Hypothalamus (tissue), 51 donors: ENCODE results near the gene SH3RF3.

Experiments used
- DNase-seq, 51 donors: peaks; one replicate each; lab custom pipeline; 2025; lab: John Stamatoyannopoulos, UW

Gene SH3RF3

DNA sequence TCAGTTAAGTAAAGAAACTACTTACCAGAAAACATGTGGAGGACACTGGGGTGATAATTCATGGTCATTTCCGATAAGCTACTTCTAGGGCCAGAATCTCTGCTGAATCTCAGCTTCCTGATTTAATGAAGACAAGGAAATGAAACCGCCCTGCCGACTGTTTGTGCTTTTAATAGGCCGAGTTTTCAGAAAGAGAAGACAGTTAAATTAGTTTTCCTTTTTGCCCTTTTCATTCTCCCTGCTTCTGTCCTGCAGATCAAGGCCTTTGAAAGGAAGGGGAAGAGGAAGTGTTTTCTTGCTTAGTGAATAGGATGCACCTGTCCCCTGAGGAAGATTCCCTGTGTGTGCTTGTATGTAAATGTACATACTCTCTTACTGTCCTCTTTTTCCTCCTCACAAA, 126.6 kb downstream of the SH3RF3 start:
- DNase-seq, result no peak

DNA sequence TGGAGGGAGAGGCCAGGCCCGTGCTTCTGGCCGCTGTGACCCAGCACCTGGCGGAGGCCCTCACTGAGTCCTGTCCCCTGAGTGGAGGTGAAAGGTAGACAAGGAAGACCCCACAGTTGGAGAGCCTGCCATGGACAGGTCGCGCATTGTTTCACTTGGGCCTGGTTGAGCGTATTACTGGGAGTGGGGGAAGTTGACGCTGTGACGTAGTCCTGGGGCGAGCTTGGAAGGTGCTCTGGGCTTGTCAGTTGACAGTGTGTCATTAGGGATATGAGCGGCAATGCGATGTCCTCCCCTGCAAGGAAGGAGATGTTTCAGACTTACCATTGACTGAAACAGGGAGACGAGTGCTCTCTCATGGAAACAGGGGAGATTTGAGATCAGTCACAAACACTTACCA, 127.1 kb downstream of the SH3RF3 start:
- DNase-seq, result no peak

DNA sequence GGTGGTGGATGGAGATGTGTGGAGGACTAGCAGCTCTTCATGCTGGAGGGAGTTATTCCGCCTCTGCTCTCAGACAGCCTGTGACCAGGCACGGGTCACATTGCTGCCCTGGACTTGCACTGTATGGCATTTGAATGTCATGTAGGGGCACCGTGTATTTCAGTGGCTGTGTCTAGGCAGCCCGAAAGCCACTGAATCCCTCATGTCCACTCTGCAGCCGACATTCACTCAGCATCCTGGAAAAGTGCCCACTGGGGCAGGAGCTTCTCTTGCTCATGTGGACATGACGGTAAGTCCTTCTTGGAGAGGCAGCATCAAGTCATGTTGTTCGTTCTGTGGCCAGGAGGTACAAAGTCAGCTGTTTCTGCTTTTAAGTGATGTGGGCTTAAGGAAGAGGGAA, 127.9 kb downstream of the SH3RF3 start:
- no peak for DNase-seq

DNA sequence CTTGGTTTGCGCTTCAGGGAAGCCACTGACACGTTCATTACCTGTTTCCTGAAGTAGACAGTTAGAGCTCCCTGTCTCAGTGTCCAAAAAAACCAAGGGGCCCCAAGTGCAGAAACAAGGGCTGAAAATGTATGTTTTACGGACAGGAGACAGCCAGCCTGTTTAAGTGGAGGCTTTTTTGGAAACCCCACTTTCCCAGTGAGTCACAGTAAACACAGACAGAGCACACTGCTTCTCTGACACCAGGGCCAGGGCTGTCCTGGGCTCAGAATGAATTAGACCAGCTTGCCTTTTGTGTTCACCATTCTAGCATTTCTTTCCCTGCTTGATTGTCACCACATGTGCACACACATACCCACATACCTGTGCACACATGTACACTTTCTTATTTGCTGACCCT, 128.6 kb downstream of the SH3RF3 start:
- no peak for DNase-seq

DNA sequence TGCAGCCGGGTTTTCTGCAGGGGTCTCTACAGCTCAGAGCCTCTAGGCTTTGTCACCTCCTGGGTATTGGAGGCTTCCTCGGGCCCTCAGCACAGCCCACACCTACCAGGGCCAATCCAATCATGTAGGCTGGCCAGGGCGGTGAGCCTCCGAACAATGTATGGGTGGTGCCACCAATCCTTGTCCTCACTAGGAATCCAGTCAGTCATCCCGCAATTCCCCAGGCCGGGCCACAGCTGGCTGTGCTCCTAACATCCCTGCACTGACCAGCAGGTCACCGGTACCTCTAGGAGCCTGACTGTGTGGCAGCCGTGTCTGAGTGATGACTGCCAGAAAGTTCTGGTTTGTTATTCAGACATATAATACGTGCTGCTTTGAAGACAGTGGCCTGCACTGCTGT, 129.4 kb downstream of the SH3RF3 start:
- DNase-seq, result no peak

DNA sequence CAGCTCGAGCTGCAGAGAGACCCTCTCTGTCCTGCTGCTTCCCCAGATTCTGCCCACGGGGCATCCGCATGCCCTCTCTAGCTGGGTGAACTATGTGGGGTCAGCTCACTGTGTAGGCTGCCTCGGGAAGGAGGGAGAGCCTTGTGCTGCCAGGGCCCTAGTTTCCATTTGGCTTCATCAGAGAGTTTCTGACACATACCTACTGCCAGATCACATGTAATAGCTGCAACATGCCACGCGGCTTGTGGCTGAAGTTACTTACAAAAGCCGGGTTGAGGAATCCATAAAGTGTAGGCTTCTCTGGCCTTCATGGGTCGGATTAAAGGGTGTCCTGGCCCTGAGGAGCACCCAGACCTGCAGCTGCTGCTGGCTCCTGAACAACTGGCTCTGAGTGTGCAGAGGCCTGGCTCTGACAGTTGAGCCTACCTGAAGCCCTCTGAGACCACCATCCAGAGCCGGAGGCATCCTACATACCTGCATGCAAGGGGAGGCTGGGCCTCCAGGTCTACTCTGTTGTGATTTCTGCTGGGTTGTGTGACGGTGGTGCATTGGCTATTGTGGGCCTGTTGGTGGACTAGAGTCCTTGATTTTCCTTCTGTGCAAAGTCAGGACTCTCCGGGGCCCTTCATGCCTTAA, 130.0 kb downstream of the SH3RF3 start:
- DNase-seq, result no peak

DNA sequence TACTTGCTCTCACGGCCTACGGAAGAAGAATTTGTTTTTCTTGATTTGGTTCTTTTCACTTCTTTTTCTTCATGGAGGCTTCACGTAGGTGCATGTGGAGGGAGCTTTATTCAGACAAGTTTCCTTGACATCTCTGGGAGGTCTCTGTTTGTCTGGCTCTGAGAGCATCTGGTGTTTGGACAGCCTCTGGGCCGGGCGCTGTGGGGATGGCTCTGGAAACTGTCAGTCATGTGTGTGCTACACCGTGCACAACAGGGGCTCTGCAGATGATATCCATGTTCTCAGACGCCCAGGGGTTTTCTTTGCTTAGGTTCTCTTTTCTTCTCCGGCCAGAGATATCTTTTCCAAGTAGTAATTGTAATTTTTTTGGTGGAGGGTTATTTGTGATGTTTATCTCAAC, 130.7 kb downstream of the SH3RF3 start:
- no peak for DNase-seq

DNA sequence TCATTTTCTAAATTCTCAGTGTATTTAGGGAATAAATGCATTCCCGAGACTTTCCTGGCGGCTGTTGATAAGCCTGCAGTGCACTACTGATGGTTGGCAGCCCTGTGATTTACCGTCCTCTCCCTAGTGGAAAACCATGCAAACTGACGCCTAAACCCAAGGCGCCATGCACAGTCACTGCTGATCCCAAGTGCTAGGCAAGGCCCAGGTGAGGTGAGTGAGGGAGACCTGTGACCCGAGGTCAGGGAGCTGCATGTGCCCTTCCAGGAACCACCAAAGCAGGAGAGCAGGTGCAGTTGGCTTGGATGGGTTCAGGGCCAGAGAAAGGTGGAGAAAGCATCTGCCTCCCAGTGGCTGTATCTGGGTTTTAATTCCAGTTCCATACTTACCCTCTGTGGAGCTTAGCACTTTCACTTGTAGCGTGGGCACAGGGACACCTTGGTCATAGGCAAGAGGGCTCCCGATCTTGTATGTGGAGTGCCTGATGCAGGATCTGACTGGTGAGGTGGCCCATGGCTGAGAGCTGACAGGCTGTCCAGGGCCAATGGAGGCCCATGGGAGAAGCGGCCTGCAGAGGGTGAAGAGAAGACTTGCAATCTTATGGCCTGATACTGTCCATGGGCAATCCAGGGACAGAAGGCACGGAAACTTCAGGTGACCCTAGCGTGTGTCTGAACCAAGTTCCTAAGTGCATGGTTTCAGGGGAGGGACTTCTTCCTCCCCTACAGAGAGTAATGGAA, 131.3 kb downstream of the SH3RF3 start:
- DNase-seq, result no peak

DNA sequence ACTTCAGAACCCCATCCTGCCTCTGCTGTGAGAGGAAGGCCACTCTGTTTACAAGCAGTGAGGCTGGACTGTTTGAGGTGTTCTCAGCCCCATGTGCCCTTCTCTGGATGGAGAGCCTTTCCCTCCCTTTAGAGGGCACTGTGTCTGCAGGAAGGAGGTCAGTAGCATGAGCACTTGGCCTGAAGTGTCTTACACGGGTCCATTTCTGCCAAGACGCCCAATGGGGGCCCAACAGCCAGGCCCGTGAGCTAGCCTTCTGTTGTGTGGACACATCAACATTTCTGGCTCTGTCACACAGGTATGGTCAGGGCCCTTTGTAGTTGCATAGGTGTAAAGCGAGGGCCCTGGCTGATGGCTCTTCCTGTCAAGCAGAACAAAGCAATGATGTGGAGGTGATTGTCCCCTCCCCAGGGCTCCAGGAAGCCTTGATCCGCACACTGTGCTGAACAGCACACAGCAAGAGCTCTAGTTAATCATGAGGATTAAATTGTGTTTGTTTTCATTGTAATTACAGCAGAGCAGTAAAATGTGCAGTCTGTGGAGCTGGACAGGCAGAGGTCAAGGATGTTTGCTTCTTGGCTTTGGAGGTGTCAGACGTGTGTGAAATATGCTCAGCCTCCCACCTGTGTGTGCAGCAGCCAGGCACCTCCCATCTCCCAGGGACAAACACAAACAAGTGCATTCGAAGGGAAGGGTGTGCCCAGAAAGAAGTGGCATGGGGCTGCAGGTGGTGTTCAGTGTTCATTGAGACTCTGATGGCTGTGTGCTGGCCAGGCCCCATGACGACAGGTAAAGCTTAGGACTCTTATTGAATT, 132.1 kb downstream of the SH3RF3 start:
- no peak for DNase-seq

DNA sequence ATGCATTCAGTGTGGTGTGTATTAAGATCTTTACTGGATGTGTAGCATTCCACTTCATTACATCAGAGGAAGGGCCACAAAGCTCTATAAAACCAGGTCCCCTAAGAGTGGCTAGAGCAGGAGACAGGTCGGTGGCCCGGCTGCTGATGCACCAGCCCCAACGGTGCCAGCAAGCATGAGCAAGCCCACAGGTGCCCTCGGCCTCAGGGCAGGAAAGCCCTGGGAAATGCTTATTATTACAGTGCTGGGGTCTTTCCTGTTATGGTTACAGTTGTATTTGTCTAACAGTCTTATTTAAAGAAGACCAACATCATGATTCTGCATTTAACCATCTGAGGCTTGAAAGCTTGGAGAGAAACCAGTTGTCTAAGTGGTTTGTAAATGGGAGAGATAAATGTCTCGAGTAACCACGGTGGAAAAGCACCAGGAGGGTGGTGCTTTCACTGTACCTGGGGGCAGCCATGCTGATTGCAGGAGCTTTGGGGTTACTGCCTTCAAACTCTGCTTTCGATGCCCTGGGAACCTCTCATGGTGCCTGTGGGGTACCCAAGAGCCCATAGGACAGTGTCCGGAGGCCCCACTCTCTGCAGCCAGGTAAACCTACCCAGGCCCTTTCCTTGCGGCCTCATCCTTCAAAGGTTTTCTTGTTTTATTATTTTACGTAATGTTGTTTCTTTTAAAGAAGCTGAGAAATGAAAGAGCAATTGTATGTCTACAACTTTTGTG, 133.1 kb downstream of the SH3RF3 start:
- DNase-seq, result no peak

DNA sequence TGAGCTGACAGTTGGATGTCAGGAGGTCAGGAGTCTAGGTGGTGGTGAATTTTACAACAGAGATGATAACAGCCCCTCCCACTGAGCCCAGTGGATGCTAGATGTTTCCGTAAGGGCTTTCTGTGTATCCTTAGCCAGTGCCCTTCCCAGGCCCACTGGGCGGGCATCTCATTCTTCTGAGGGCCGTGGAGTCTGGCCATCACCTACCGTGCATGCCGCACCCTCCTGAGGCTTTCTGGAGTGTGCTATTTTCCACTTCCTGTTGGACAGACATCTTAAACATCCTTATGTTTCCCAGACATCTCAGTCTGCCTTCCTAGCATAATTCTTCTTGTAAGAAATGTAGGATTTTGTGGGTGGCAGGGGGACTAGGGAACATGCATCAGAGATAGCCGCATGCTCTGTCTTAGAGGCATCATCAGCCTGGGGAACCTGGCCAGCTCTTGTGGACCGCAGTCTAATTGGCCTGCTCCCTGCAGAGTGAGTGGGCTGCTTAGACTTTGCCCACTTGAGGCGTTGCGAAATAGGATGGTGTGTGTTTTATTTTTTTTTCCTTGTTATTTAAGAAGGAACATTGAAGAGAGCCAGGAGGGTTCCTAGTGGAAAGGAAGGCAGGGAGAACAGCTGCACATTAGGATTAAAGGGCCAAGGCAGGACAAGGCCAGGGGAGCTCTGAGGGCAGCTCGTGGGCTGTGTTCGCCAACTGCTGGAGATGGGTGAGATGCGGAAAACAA, 135.8 kb downstream of the SH3RF3 start:
- DNase-seq, result no peak

DNA sequence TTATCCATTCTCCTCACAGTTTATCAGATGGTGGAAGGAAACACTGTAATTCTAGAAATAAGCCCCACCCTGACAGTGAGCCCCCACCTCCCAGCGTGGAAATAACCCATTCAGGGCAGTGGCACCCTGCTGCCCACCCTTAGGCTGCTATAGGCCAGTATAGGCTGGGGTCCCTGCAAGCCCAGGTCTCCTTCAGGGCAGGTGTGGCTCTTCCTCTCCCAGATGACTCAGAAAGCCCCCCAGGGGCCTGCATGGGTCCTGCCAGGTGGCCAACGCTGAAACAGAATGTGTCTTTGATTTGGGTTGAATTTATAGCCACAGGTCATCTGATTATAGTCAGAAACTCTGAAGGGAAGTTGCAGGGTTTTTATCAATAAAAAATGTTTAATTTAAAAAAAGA, 136.4 kb downstream of the SH3RF3 start:
- DNase-seq, result no peak

DNA sequence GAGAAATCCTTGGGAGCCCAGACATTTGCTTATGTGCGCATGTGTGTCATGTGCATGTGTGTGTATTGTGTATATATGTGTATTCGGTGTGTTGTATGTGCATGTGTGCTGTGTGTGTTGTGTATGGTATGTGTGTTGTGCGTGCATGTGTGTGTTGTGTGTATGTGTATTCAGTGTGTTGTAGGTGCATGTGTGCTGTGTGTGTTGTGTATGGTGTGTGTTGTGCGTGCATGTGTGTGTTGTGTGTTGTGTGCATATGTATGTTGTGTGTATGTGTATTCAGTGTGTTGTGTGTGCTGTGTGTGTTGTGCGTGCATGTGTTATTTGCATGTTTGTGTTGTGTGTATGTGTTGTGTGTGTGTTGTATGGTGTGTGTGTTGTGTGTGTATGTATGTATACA, 136.9 kb downstream of the SH3RF3 start:
- DNase-seq, result no peak

DNA sequence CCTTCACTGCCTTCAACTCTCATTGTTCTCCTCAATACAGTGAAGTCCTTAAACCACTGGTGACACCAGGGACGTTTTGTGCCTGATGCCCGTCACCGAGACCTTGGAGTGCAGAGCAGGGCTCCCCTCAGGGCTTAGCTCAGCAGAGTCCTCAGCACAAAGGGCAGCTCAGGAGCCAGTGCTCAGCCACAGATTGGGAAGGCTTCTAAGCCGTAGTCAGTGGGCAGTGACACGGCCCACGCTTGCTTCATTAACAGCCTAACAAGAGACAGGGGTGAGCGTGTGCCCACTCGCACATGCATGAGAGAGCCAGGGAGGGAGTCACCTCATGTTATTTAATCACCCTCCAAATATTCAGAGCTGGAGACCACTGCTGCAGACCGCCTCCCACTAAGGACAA, 137.5 kb downstream of the SH3RF3 start:
- DNase-seq, result no peak

DNA sequence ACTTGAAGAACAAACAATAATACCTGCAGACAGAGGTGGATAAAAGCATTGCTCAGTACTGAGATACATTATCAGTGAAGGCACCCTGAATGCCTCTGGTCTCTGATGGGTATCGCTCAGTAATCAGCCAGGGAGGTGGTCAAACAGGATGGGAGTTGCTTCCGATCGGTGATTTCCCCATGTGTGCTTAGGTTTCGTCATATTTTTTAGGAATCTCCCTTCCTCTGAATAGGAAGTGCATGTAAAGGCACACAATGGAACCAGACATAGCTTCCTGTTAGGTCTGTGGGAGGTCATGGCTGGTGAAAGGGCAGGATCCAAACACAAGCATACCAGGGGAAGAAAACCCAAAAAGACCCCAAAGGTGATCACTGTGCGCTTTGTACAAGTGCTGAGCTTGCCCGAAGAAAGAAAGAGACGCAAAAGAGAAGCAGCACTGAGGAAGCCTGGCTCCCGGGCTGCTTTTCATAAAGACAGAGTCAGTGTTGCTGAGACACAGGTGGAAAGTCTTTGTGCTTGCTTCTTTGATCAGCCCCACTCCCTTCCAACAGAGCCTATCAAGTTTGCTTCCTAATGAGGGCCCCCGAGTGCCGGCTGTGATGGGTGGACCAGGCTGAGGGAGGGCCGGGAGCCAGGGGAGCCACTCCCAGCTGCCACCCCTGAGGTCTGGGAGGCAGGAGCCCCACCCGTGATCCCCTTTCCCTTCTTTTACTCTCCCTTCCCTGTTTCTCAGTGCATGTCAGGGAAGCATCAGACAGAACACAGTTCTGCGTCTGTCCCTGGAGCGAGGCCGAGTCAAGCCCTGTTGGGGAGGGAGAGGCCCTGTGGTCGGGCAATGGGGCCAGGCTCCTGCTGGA, 138.2 kb downstream of the SH3RF3 start:
- no peak for DNase-seq

DNA sequence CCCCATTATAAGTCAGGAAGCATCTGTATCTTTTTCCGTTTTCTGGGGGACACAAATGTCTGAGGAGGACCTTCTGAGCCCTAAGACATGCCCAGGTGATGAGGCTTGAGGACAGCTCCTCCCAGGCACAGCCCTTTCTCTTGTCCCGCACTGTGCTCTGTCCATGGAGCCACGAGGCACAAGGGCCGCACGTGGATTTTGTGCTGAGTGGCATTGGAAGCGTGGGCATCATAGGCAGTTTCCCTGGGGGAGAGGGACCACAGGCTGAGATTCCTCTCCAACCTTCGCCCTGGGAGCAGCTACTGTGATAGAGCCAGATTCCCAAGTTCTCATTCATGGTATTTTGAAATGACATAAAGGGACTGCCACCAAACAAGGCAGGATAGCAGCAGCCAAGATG, 139.9 kb downstream of the SH3RF3 start:
- no peak for DNase-seq

DNA sequence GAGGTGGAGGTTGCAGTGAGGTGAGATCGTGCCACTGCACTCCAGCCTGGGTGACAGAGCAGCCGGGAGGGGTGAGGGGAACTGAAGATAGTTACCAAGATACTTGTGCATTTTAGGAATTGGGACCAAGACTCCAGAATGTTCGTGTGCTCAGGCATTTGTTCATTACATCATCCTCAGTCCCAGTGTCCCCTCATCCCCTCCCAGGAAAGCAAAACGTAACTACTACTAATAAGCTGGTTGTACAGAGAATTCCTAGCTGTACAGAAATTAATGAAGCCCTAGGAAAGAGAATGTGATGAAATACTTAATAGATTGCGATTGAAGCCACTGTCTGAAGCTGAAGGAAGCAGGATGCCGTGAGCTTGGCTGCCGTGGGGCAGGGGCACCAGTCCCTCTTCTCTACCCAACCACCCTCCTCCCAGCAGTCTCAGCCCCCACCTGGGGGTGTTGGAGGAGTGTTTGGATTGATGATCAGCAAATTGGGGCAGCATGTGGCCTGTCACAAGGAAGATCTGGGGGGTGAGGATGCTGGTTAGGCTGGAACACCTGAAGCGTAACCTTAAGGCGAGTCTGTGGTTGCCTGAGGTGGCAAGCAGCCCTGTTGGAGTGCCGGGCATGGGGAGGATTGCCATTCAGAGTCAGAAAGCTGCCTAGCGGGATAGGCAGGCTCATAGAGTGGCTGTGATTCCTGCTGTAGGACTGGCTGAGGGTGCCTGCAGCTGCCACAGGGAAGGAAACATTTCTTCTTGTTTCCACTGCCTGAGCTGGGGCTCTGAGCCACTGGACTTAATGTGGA, 140.9 kb downstream of the SH3RF3 start:
- DNase-seq, result no peak

DNA sequence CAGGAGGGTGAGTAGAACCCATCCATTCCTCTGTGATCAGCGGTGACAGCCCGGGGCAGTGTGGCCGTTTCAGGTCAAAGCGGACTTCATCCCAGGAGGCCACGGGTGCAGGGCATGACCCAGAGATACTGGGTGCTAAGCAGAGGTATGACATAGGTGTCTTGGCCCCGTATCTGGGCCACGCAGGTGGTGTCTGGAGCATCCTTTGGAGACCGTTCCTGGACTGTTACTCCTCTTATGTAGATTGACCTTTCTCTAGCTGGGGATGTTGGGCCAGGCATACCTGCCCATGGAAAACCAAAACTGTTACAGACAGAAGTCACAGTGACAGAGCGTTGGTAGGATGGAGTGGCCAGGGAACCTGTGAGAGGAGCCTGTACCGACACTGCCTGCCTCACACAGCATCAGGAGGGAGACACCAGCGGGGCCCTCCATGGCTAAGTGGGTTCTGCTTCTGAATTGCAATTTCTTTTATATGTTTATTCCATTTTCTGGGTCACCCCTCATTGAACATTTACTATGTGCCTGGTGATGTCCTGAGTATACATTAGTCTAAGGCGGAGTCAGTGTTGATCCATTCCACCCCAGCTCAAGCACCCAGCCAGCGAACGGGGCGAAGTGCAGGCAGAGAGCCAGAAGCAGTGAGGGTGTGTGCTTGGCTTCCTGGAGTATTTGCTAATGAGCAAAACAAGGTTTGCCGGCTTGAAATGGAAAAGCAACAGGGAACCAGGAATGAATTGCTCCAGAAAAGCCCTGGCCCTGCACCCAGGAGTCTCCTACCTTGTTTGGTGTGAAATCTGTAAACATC, 141.7 kb downstream of the SH3RF3 start:
- DNase-seq, result no peak
